HepG2 (cell line): Measurements from ENCODE around the gene COL4A2. TPM values are rescaled to one million over a fixed set of nuclear protein-coding genes. Genes with fewer than 3 reads are reported as not detected.

Source experiments
- ATAC-seq: fragments of 200-7000 bp; cut with Tn5 transposase; 3 replicates; pipeline ENCODE4 v1.9.1; 2020; ENCODE audit warnings: mild to moderate bottlenecking, moderate library complexity
- BruUV-seq: library from RNA; stranded (reverse); fragments of 400-500 nt; replicated peaks from 2 replicates; lab custom pipeline; 2021; lab: Mats Ljungman, UMichigan
- CTCF ChIA-PET: fragments of 300-600 bp; formaldehyde crosslinking; extraction: SDS; loops from one replicate; lab custom pipeline; 2021; ENCODE audit warnings: low total read pairs, inconsistent platforms, low intra/inter-chr PET ratio; lab: Yijun Ruan, JAX
- POLR2A ChIA-PET: fragments of 350-600 bp; sonication (Branson Sonifier 250); formaldehyde crosslinking; loops from one replicate; lab custom pipeline; 2020; ENCODE audit warnings: antibody characterized with exemption, inconsistent platforms; lab: Yijun Ruan, JAX
- DNase-seq: peaks from one replicate; pipeline ENCODE4 v3.0.0-alpha.2; 2015; ENCODE audit warnings: low spot score
- FAIRE-seq: peaks from 3 replicates; lab custom pipeline; 2011; peaks lifted over from hg19 to GRCh38; lab: Jason Lieb, UNC
- H2AFZ ChIP-seq: one replicate; pipeline ENCODE4 v1.6.1; 2011; ENCODE audit warnings: low read length, inconsistent platforms
- H3K27ac ChIP-seq: fragments of 300-600 bp; 3 replicates; pipeline ENCODE4 v1.8.0; 2011; ENCODE audit warnings: mixed run types, mild to moderate bottlenecking, mixed read lengths, low read length, inconsistent platforms; ENCODE audit not compliant: insufficient read depth; ENCODE audit errors: extremely low read length
- H3K27me3 ChIP-seq, 2 experiments: fragments of 200-600 bp in 1 of 2; 2 replicates in 1 of 2; 3 replicates in 1 of 2; pipeline versions ENCODE4 v1.6.0 to v1.8.0; 2011; ENCODE audit warnings: low read length in 2 of 2, mild to moderate bottlenecking in 2 of 2, moderate library complexity in 2 of 2, inconsistent platforms in 1 of 2; ENCODE audit not compliant: insufficient read depth in 2 of 2, control insufficient read depth in 1 of 2
- H3K36me3 ChIP-seq, 2 experiments: fragments of 200-600 bp in 1 of 2; replicated peaks in 1 of 2; 2 replicates in 1 of 2; 3 replicates in 1 of 2; pipeline versions ENCODE4 v1.5.1 to v1.8.0; 2011; ENCODE audit warnings: low read length in 2 of 2, inconsistent platforms in 1 of 2; ENCODE audit not compliant: insufficient read depth in 2 of 2, control insufficient read depth in 1 of 2
- H3K4me1 ChIP-seq: 2 replicates; pipeline ENCODE4 v1.5.1; 2012; ENCODE audit warnings: low read length, inconsistent platforms; ENCODE audit not compliant: insufficient read depth
- H3K4me2 ChIP-seq: 2 replicates; pipeline ENCODE4 v1.6.0; 2011; ENCODE audit warnings: low read depth, low read length, inconsistent platforms
- H3K4me3 ChIP-seq, 3 experiments: fragments of 200-600 bp in 1 of 3; sonication (generic), shearing (Covaris generic) in 1 of 3; replicated peaks in 1 of 3; 2 replicates each; pipeline ENCODE4 v1.5.1; 2011 to 2016; ENCODE audit warnings: low read length in 3 of 3, inconsistent platforms in 2 of 3, low read depth in 2 of 3, mild to moderate bottlenecking in 2 of 3, control low read depth in 1 of 3, mixed read lengths in 1 of 3; ENCODE audit not compliant: insufficient read depth in 1 of 3
- H3K79me2 ChIP-seq: one replicate; pipeline ENCODE4 v1.6.1; 2011; ENCODE audit warnings: low read length, inconsistent platforms; ENCODE audit not compliant: insufficient read depth
- H3K9ac ChIP-seq: 2 replicates; pipeline ENCODE4 v1.6.0; 2011; ENCODE audit warnings: mild to moderate bottlenecking, low read depth, low read length, inconsistent platforms; ENCODE audit not compliant: insufficient read depth
- H3K9me3 ChIP-seq: 2 replicates; pipeline ENCODE4 v1.5.1; 2012; ENCODE audit warnings: mild to moderate bottlenecking, low read length
- H4K20me1 ChIP-seq: 2 replicates; pipeline ENCODE4 v1.6.0; 2011; ENCODE audit warnings: inconsistent platforms, mild to moderate bottlenecking, low read length, moderate library complexity; ENCODE audit not compliant: insufficient read depth
- ARID5B ChIP-seq: IDR thresholded peaks from 2 replicates; pipeline ENCODE4 v1.4.0; 2020; ENCODE audit warnings: mild to moderate bottlenecking, missing genetic modification reagents
- ATRX ChIP-seq: sonication (generic); formaldehyde crosslinking; IDR thresholded peaks from 2 replicates; pipeline ENCODE4 v1.4.0; 2020; ENCODE audit warnings: missing genetic modification reagents, borderline replicate concordance
- CREB1 ChIP-seq, 2 experiments: fragments of 450-650 bp in 1 of 2; IDR thresholded peaks; 2 replicates each; pipeline ENCODE4 v1.6.1; 2016 to 2017; ENCODE audit warnings: control low read depth in 1 of 2, mild to moderate bottlenecking in 1 of 2, missing compliant biosample characterization in 1 of 2, missing genetic modification characterization in 1 of 2
- FOXA3 ChIP-seq: IDR thresholded peaks from 2 replicates; pipeline ENCODE4 v1.6.1; 2016; ENCODE audit warnings: missing genetic modification reagents, missing compliant biosample characterization
- FOXM1 ChIP-seq: sonication (generic); formaldehyde crosslinking; IDR thresholded peaks from 2 replicates; pipeline ENCODE4 v1.5.0; 2020; ENCODE audit warnings: missing genetic modification reagents
- IKZF4 ChIP-seq: sonication (generic); formaldehyde crosslinking; IDR thresholded peaks from 2 replicates; pipeline ENCODE4 v1.5.1; 2020; ENCODE audit warnings: borderline replicate concordance, mild to moderate bottlenecking, low read depth, missing genetic modification reagents; ENCODE audit errors: not compliant biosample characterization
- MIER3 ChIP-seq: IDR thresholded peaks from 2 replicates; pipeline ENCODE4 v1.6.1; 2016; ENCODE audit warnings: missing compliant biosample characterization, borderline replicate concordance
- NFE2L1 ChIP-seq: sonication (generic); formaldehyde crosslinking; IDR thresholded peaks from 2 replicates; pipeline ENCODE4 v1.4.0; 2020; ENCODE audit warnings: missing genetic modification reagents, mild to moderate bottlenecking, borderline replicate concordance
- TAF15 ChIP-seq: fragments of 200-400 bp; formaldehyde crosslinking; IDR thresholded peaks from one replicate; pipeline ENCODE4 v1.6.1; 2018; ENCODE audit warnings: mild to moderate bottlenecking, low read depth, low read length; ENCODE audit not compliant: poor library complexity, severe bottlenecking
- WGBS: methylation state at CpG from one replicate; pipeline ENCODE4 v1.1.6; 2017; ENCODE audit warnings: low lambda C conversion rate; 5-methylcytosine and 5-hydroxymethylcytosine counted together
- in situ Hi-C: cut with HindIII; loops from 2 replicates; pipeline ENCODE4 v1.10.0; 2017; ENCODE audit warnings: low pct_unique_long_range_greater_than_20kb; ENCODE audit not compliant: extremely low pct_ligation_motif_present
- intact Hi-C: fragments of 100-400 bp; cut with micrococcal nuclease; formaldehyde crosslinking; loops from one replicate; pipeline ENCODE4 v1.10.0; 2022; ENCODE audit not compliant: unreplicated experiment
- polyA plus RNA-seq, 8 experiments: library from polyadenylated mRNA; depleted of rRNA in 3 of 8; stranded (reverse) in 7 of 8; unstranded in 1 of 8; fragments of >200 nt; fragmentation: Illumina TruSeq in 4 of 8; extraction: Trizol in 4 of 8; gene quantifications; 2 replicates each; pipeline versions ENCODE4 v1.2.1 to v1.2.3, GENCODE V29; 2011 to 2016; ENCODE audit warnings: low read depth in 4 of 8, missing spikeins in 1 of 8, mixed read lengths in 1 of 8; ENCODE audit not compliant: insufficient read depth in 1 of 8
- total RNA-seq, 5 experiments: library from RNA; depleted of rRNA; stranded (reverse); fragments of >200 nt; fragmentation: Illumina TruSeq; extraction: Trizol; gene quantifications; 2 replicates each; pipeline ENCODE4 v1.2.3, GENCODE V29; 2016; ENCODE audit warnings: low read depth in 1 of 5

Gene COL4A2
- total and polyA plus RNA-seq, 2 of the 13 experiments (the other 11 are each of a cell fraction or from before 2014, with no cell fraction given) = 0.22 to 1.9 TPM

- Histone ChIP-seq H3K9me3 (no peaks in the 10 kb centered on the region), H2AFZ (no peak overlapping the region), H3K27ac (no peak overlapping the region), H3K4me1 (peaks cover 18% of the 10 kb centered on the region), H3K79me2 (no peaks in the 10 kb centered on the region), H3K9ac (no peak overlapping the region), H3K36me3 (no peaks in the 10 kb centered on the region), H4K20me1 (no peaks in the 10 kb centered on the region), H3K4me3 (no peak overlapping the region), H3K27me3 (peaks cover 3 to 64% of the 10 kb centered on the region in 2 experiments; a peak in 4 of 5 replicates), H3K4me2 (no peak overlapping the region)
- 46% methylated on average over 4 of the region's 4 CpGs for WGBS
- BruUV-seq = no TSS peak
- intact Hi-C loops = no loop called here
- TF ChIP-seq NFE2L1 (CRISPR knock-in tag) (no peak), FOXM1 (CRISPR knock-in tag) (no peak), MIER3 (CRISPR knock-in tag) (no peak)
- in situ Hi-C loops = no loop called here
- no peak for DNase-seq
- ATAC-seq = no peak
- POLR2A ChIA-PET = no interaction called here
- FAIRE-seq = no peak
- CTCF ChIA-PET = no interaction called here
Observed at GRCh38 chr13:110446575-110446890, 139.4 kb downstream of the COL4A2 start.

GRCh38 chr13:110447058-110447511, 140.0 kb downstream of the COL4A2 start:
- Histone ChIP-seq H3K27me3 (peaks cover 3 to 66% of the 10 kb centered on the region in 2 experiments; a peak in 4 of 5 replicates), H3K79me2 (no peaks in the 10 kb centered on the region), H3K4me1 (peaks cover 18% of the 10 kb centered on the region), H3K9me3 (no peaks in the 10 kb centered on the region), H3K4me3 (no peak overlapping the region), H3K9ac (no peak overlapping the region), H3K4me2 (no peak overlapping the region), H2AFZ (no peak overlapping the region), H4K20me1 (no peaks in the 10 kb centered on the region), H3K36me3 (no peaks in the 10 kb centered on the region), H3K27ac (no peak overlapping the region)
- intact Hi-C loops = no loop called here
- TF ChIP-seq IKZF4 (CRISPR knock-in tag) (no peak), ATRX (no peak), ARID5B (CRISPR knock-in tag) (0 out of 2 replicates have a peak, but pooled peaks have one; percentile 11), CREB1 (IDR thresholded peaks at IDR 0.05) (0 out of 2 replicates have a peak, but pooled peaks have one; percentile 43), CREB1 (CRISPR knock-in tag; IDR thresholded peaks at IDR 0.05) (no peak), FOXA3 (CRISPR knock-in tag) (0 out of 2 replicates have a peak, but pooled peaks have one; percentile 8), TAF15 (no peak)
- WGBS = 32% methylated on average over 12 of the region's 12 CpGs
- in situ Hi-C loops = no loop called here
- POLR2A ChIA-PET = no interaction called here
- FAIRE-seq = no peak
- peak; percentile 20 for DNase-seq
- ATAC-seq = no peak
- CTCF ChIA-PET = no interaction called here
- BruUV-seq = no TSS peak
